GM06990 (cell line): Measurements from ENCODE around the gene PAN2.

ENCODE experiments used
- DNase-seq: peaks from one replicate; pipeline ENCODE4 v3.0.0-alpha.2; 2011; ENCODE audit not compliant: insufficient read length; ENCODE audit errors: extremely low read depth
- H3K27me3 ChIP-seq: replicated peaks from 2 replicates; pipeline ENCODE4 v1.6.0; 2011; ENCODE audit warnings: low read length; ENCODE audit not compliant: control insufficient read depth, insufficient read depth
- H3K36me3 ChIP-seq: 2 replicates; pipeline ENCODE4 v1.5.1; 2011; ENCODE audit warnings: low read length; ENCODE audit not compliant: control insufficient read depth, insufficient read depth
- H3K4me3 ChIP-seq: replicated peaks from 2 replicates; pipeline ENCODE4 v1.5.1; 2011; ENCODE audit warnings: low read depth, mild to moderate bottlenecking, control low read depth, low read length
- CTCF ChIP-seq: IDR thresholded peaks from 2 replicates; pipeline ENCODE4 v1.5.1; 2011; ENCODE audit warnings: low read length, control low read depth, mild to moderate bottlenecking, inconsistent platforms; ENCODE audit not compliant: insufficient read depth, poor library complexity, severe bottlenecking

PAN2 gene

GRCh38 chr12:56374726-56375597, 41.2 kb upstream of the PAN2 start:
- peak; percentile 47 for DNase-seq
- Histone ChIP-seq H3K4me3 (no peak overlapping the region), H3K36me3 (no peaks in the 10 kb centered on the region), H3K27me3 (no peaks in the 10 kb centered on the region)
- TF ChIP-seq CTCF, result no peak

GRCh38 chr12:56373515-56373914, 39.7 kb upstream of the PAN2 start:
- H3K27me3 ChIP-seq, result no peaks in the 10 kb centered on the region
- no peak for TF ChIP-seq CTCF
- no peak for DNase-seq
- H3K36me3 ChIP-seq, result no peaks in the 10 kb centered on the region
- no peak overlapping the region for H3K4me3 ChIP-seq

DNA sequence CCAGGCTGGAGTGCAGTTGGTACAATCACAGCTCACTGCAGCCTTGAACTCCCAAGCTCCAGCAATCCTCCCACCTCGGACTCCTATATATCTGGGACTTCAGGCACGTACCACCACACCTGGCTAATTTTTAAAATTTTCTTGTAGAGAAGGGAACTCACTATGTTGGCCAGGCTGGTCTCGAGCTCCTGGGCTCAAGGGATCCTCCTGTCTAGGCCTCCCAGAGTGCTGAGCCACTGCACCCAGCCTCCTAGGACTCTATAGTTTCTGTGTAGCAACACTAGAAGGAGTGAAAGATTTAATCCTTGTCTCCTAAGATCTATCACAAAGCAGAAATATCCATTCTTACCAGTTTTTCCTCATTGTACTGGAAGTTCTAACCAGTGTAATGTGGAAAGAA, 33.1 kb upstream of the PAN2 start:
- H3K4me3 ChIP-seq, result no peak overlapping the region
- TF ChIP-seq CTCF, result no peak
- H3K36me3 ChIP-seq, result no peaks in the 10 kb centered on the region
- no peak for DNase-seq
- no peaks in the 10 kb centered on the region for H3K27me3 ChIP-seq

- no peak for DNase-seq
- Histone ChIP-seq H3K36me3 (no peaks in the 10 kb centered on the region), H3K27me3 (no peaks in the 10 kb centered on the region), H3K4me3 (no peak within 1 kb of the TSS)
- no peak for TF ChIP-seq CTCF
Observed at GRCh38 chr12:56362130-56363059, 28.6 kb upstream of the PAN2 start, which contains the start of gene APOF. Gene APOF, minus strand, starts transcription at chr12:56362857. Its CDS starts 112 bp downstream, at chr12:56362745.

DNA sequence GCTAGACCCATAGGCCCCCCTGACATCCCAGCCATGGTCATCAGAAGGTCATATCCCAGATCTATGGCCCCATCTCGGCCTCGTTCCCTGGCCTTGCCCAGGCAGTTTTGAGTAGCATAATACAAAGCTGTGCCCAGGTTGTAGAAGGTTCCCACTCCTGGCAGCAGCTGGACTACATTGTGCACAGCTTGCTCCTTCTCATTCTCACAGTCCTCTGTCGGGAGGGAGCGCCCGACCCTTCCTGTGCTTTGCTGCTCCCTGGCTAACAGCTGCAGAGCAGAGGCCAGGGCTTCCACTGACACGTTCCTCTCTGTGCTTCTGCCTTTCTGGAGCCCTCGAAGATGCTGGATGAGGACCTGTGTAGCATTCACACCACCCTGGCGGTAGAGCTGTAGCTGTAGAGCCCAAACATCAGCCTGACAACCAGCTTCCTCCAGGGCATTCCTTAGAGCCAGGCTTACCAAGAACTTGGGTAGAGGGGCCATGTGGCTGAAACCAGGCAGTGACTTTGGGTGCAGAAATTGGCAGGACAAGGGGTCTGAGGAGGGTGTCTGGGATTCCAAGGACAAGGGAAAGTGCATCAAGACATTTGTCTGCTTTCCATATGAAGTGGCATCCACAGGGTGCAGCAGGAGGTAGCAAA, 27.8 kb upstream of the PAN2 start:
- no peak for DNase-seq
- no peaks in the 10 kb centered on the region for H3K27me3 ChIP-seq
- no peak for TF ChIP-seq CTCF
- H3K4me3 ChIP-seq, result no peak overlapping the region
- H3K36me3 ChIP-seq, result no peaks in the 10 kb centered on the region
